ENCODE measurements around the gene COL9A1.

- TF ChIP-seq CTCF (IDR thresholded peaks at IDR 0.05) (no peak), POLR2AphosphoS5 (IDR thresholded peaks at IDR 0.05) (no peak), EP300 (IDR thresholded peaks at IDR 0.05) (no peak), POLR2A (IDR thresholded peaks at IDR 0.05) (no peak)
Observed at GRCh38 chr6:70168681-70169377, 134.1 kb downstream of the COL9A1 start.
